IMR-90 (cell line): ENCODE results near the gene BRD3.

Source experiments
- CTCF ChIP-seq: conservative IDR thresholded peaks from 2 replicates; pipeline ENCODE4 v1.5.1; 2012; ENCODE audit warnings: mild to moderate bottlenecking, low read depth, low read length, improper control_type of control experiment
- FOS ChIP-seq: fragments of 150-350 bp; IDR thresholded peaks from 2 replicates; pipeline ENCODE4 v1.6.1; 2016; ENCODE audit warnings: low read depth, low read length
- MAZ ChIP-seq: IDR thresholded peaks from 2 replicates; pipeline ENCODE4 v1.6.1; 2012; ENCODE audit warnings: low read depth, mild to moderate bottlenecking, low read length, improper control_type of control experiment, moderate library complexity, borderline replicate concordance
- MXI1 ChIP-seq: IDR thresholded peaks from 2 replicates; pipeline ENCODE4 v1.6.1; 2012; ENCODE audit warnings: low read depth, mild to moderate bottlenecking, low read length, moderate library complexity, borderline replicate concordance
- NFE2L2 ChIP-seq: fragments of 150-350 bp; IDR thresholded peaks from 2 replicates; pipeline ENCODE4 v1.6.1; 2016; ENCODE audit warnings: low read depth, mild to moderate bottlenecking, low read length
- POLR2A ChIP-seq: IDR thresholded peaks from 2 replicates; pipeline ENCODE4 v1.6.1; 2012; ENCODE audit warnings: mild to moderate bottlenecking, low read depth, low read length
- RAD21 ChIP-seq: IDR thresholded peaks from 2 replicates; pipeline ENCODE4 v1.6.1; 2012; ENCODE audit warnings: low read length, improper control_type of control experiment
- SMC3 ChIP-seq: fragments of 150-350 bp; IDR thresholded peaks from 2 replicates; pipeline ENCODE4 v1.6.1; 2016; ENCODE audit warnings: low read depth, mild to moderate bottlenecking, antibody characterized with exemption, low read length, moderate library complexity

- TF ChIP-seq CTCF (no peak), FOS (no peak), POLR2A (no peak), NFE2L2 (no peak), MAZ (no peak), RAD21 (no peak), MXI1 (no peak), SMC3 (no peak)
These were observed 26.2 kb downstream of the BRD3 start for GRCh38 chr9:134041649-134041962.
